GM12878 (cell line): ENCODE data around the gene COL9A3. TPM values are rescaled to one million over a fixed set of nuclear protein-coding genes. Genes with fewer than 3 reads are reported as not detected.

Experiments used
- ATAC-seq: fragments of 200-7000 bp; cut with Tn5 transposase; 3 replicates; pipeline ENCODE4 v1.9.1; 2020; ENCODE audit warnings: mild to moderate bottlenecking, moderate library complexity
- BruUV-seq: library from RNA; stranded (reverse); fragments of 400-500 nt; replicated peaks from 2 replicates; lab custom pipeline; 2021; lab: Mats Ljungman, UMichigan
- CTCF ChIA-PET: fragments of 300-600 bp; sonication (Branson Sonifier 250); formaldehyde crosslinking; extraction: SDS; loops from one replicate; lab custom pipeline; 2021; ENCODE audit warnings: inconsistent platforms; lab: Yijun Ruan, JAX
- POLR2A ChIA-PET: fragments of 350-600 bp; formaldehyde crosslinking; extraction: SDS; loops from one replicate; lab custom pipeline; 2021; ENCODE audit warnings: inconsistent platforms; lab: Charles Lee
- RAD21 ChIA-PET: fragments of 300-600 bp; sonication (Branson Sonifier 250); formaldehyde crosslinking; loops from one replicate; lab custom pipeline; 2023; ENCODE audit warnings: antibody characterized with exemption; ENCODE audit not compliant: unreplicated experiment; lab: Charles Lee
- SMC1A ChIA-PET: fragments of 300-600 bp; sonication (Branson Sonifier 250); formaldehyde crosslinking; loops from one replicate; lab custom pipeline; 2023; ENCODE audit not compliant: unreplicated experiment, uncharacterized antibody; lab: Charles Lee
- DNase-seq: peaks from one replicate; pipeline ENCODE4 v3.0.0-alpha.2; 2011; ENCODE audit warnings: low read depth, low spot score
- FAIRE-seq: peaks from 3 replicates; lab custom pipeline; 2011; peaks lifted over from hg19 to GRCh38; lab: Jason Lieb, UNC
- H2AFZ ChIP-seq: 2 replicates; pipeline ENCODE4 v1.6.0; 2011; ENCODE audit warnings: low read depth, low read length, control low read depth; ENCODE audit not compliant: control insufficient read depth
- H3K27ac ChIP-seq: 2 replicates; pipeline ENCODE4 v1.5.1; 2011; ENCODE audit warnings: control low read depth; ENCODE audit not compliant: control insufficient read depth, insufficient read depth
- H3K27me3 ChIP-seq, 2 experiments: replicated peaks in 1 of 2; 2 replicates each; pipeline versions ENCODE4 v1.6.0 to v1.6.1; 2011; ENCODE audit warnings: low read length in 1 of 2; ENCODE audit not compliant: control insufficient read depth in 2 of 2, insufficient read depth in 2 of 2
- H3K36me3 ChIP-seq, 2 experiments: 2 replicates each; pipeline ENCODE4 v1.5.1; 2011; ENCODE audit warnings: low read length in 1 of 2; ENCODE audit not compliant: control insufficient read depth in 2 of 2, insufficient read depth in 2 of 2
- H3K4me1 ChIP-seq: 2 replicates; pipeline ENCODE4 v1.6.1; 2011; ENCODE audit warnings: mild to moderate bottlenecking, low read length, moderate library complexity, mixed read lengths; ENCODE audit not compliant: control insufficient read depth, insufficient read depth
- H3K4me2 ChIP-seq: 2 replicates; pipeline ENCODE4 v1.6.0; 2011; ENCODE audit warnings: control low read depth; ENCODE audit not compliant: control insufficient read depth, insufficient read depth
- H3K4me3 ChIP-seq: fragments of 200-600 bp; sonication (generic); 2 replicates; pipeline ENCODE4 v1.5.1; 2016
- H3K79me2 ChIP-seq: 2 replicates; pipeline ENCODE4 v1.6.0; 2011; ENCODE audit warnings: low read length; ENCODE audit not compliant: control insufficient read depth, insufficient read depth
- H3K9ac ChIP-seq: 2 replicates; pipeline ENCODE4 v1.8.0; 2011; ENCODE audit warnings: low read length, control low read depth, mixed read lengths; ENCODE audit not compliant: control insufficient read depth, insufficient read depth
- H3K9me3 ChIP-seq: replicated peaks from 3 replicates; pipeline ENCODE4 v1.5.1; 2011; ENCODE audit warnings: mild to moderate bottlenecking, low read length; ENCODE audit not compliant: control insufficient read depth, insufficient read depth
- H4K20me1 ChIP-seq: 2 replicates; pipeline ENCODE4 v1.6.0; 2011; ENCODE audit not compliant: control insufficient read depth, insufficient read depth
- CBFB ChIP-seq: IDR thresholded peaks from 2 replicates; pipeline ENCODE4 v1.6.1; 2016; ENCODE audit warnings: antibody characterized with exemption, low read depth
- EGR1 ChIP-seq, 2 experiments: IDR thresholded peaks; 1 replicate in 1 of 2; 2 replicates in 1 of 2; pipeline ENCODE4 v1.6.1; 2011 to 2012; ENCODE audit warnings: low read depth in 2 of 2, low read length in 2 of 2, borderline replicate concordance in 1 of 2, mild to moderate bottlenecking in 1 of 2, moderate library complexity in 1 of 2
- IKZF2 ChIP-seq, 2 experiments: fragments of 450-650 bp; IDR thresholded peaks; 2 replicates each; pipeline ENCODE4 v1.6.1; 2017; ENCODE audit warnings: mild to moderate bottlenecking in 2 of 2, moderate library complexity in 2 of 2
- KLF5 ChIP-seq: fragments of 450-650 bp; IDR thresholded peaks from 2 replicates; pipeline ENCODE4 v1.6.1; 2014; ENCODE audit warnings: mild to moderate bottlenecking; ENCODE audit not compliant: partially characterized antibody
- LARP7 ChIP-seq: fragments of 450-650 bp; IDR thresholded peaks from 2 replicates; pipeline ENCODE4 v1.6.1; 2017; ENCODE audit warnings: mild to moderate bottlenecking
- MTA3 ChIP-seq: IDR thresholded peaks from 2 replicates; pipeline ENCODE4 v1.6.1; 2012; ENCODE audit warnings: low read length, inconsistent platforms, borderline replicate concordance
- MXI1 ChIP-seq: fragments of 150-350 bp; IDR thresholded peaks from 2 replicates; pipeline ENCODE4 v1.6.1; 2011; ENCODE audit warnings: low read depth, mild to moderate bottlenecking, inconsistent platforms, low read length, improper control_type of control experiment
- MYB ChIP-seq: fragments of 150-350 bp; IDR thresholded peaks from 2 replicates; pipeline ENCODE4 v1.6.1; 2014; ENCODE audit warnings: mild to moderate bottlenecking, low read depth, low read length, borderline replicate concordance
- NFXL1 ChIP-seq: fragments of 450-650 bp; IDR thresholded peaks from 2 replicates; pipeline ENCODE4 v1.6.1; 2017; ENCODE audit warnings: antibody characterized with exemption, mild to moderate bottlenecking, borderline replicate concordance
- POLR2AphosphoS5 ChIP-seq: IDR thresholded peaks from 2 replicates; pipeline ENCODE4 v1.6.1; 2011; ENCODE audit warnings: mild to moderate bottlenecking, low read length, inconsistent platforms
- RAD21 ChIP-seq: IDR thresholded peaks from 2 replicates; pipeline ENCODE4 v1.6.1; 2011; ENCODE audit warnings: mild to moderate bottlenecking, low read depth, low read length, moderate library complexity; ENCODE audit not compliant: insufficient read depth
- RAD51 ChIP-seq: fragments of 450-650 bp; IDR thresholded peaks from 2 replicates; pipeline ENCODE4 v1.6.1; 2016; ENCODE audit warnings: moderate library complexity, mild to moderate bottlenecking, inconsistent platforms
- RB1 ChIP-seq: fragments of 450-650 bp; formaldehyde crosslinking; IDR thresholded peaks from 2 replicates; pipeline ENCODE4 v1.6.1; 2017; ENCODE audit warnings: mild to moderate bottlenecking, borderline replicate concordance
- SRF ChIP-seq, 2 experiments: IDR thresholded peaks; 2 replicates each; pipeline ENCODE4 v1.6.1; 2011; ENCODE audit warnings: low read depth in 2 of 2, low read length in 2 of 2, mild to moderate bottlenecking in 1 of 2, moderate library complexity in 1 of 2
- ZBED1 ChIP-seq: IDR thresholded peaks from 2 replicates; pipeline ENCODE4 v1.6.1; 2016; ENCODE audit warnings: borderline replicate concordance
- WGBS: methylation state at CpG from one replicate; pipeline ENCODE4 v1.1.6; 2016; ENCODE audit warnings: low lambda C conversion rate; ENCODE audit not compliant: insufficient replicate concordance, insufficient coverage; ENCODE audit errors: missing lambda C conversion rate; 5-methylcytosine and 5-hydroxymethylcytosine counted together
- in situ Hi-C: fragments of 300-500 bp; cut with MboI; formaldehyde crosslinking; loops from 9 replicates; pipeline ENCODE4 v1.14.3; 2018; ENCODE audit warnings: mixed read lengths
- intact Hi-C: fragments of 100-400 bp; cut with micrococcal nuclease; formaldehyde crosslinking; loops from one replicate; pipeline ENCODE4 v1.14.2; 2022; ENCODE audit not compliant: unreplicated experiment
- polyA plus RNA-seq, 11 experiments: library from polyadenylated mRNA; depleted of rRNA in 4 of 11; unstranded in 6 of 11; stranded (reverse) in 5 of 11; fragments of >200 nt; fragmentation: Nextera tagmentation in 4 of 11; fragmentation: Illumina TruSeq in 1 of 11; extraction: Ambion mirVana in 4 of 11; extraction: Trizol in 1 of 11; gene quantifications; 1 replicate in 1 of 11; 2 replicates in 10 of 11; pipeline versions ENCODE4 v1.2.1 to v1.2.3, GENCODE V29; 2011 to 2016; ENCODE audit warnings: inconsistent platforms in 2 of 11, missing spikeins in 2 of 11, low read depth in 1 of 11
- total RNA-seq, 4 experiments: library from RNA; depleted of rRNA in 3 of 4; stranded (reverse); fragments of >200 nt in 3 of 4; fragmentation: Illumina TruSeq in 1 of 4; extraction: Trizol in 1 of 4; gene quantifications; 2 replicates each; pipeline versions ENCODE4 v1.2.1 to v1.2.3, GENCODE V29; 2013 to 2021
- TF ChIP-seq, protein P1 (sequence below): fragments of 450-650 bp; formaldehyde crosslinking; IDR thresholded peaks from 2 replicates; pipeline ENCODE4 v1.4.0; 2022; ENCODE audit warnings: mild to moderate bottlenecking, moderate library complexity
- TF ChIP-seq, protein P2 (sequence below), 3 experiments: IDR thresholded peaks in 2 of 3; conservative IDR thresholded peaks in 1 of 3; 2 replicates each; pipeline ENCODE4 v1.5.1; 2011; ENCODE audit warnings: low read depth in 3 of 3, low read length in 3 of 3, mild to moderate bottlenecking in 3 of 3, control low read depth in 2 of 3, moderate library complexity in 2 of 3, inconsistent platforms in 1 of 3, mixed read lengths in 1 of 3; ENCODE audit not compliant: control insufficient read depth in 2 of 3, insufficient read depth in 1 of 3; ENCODE audit errors: extremely low read depth in 1 of 3

The COL9A3 gene
- total and polyA plus RNA-seq, 10 of the 15 experiments (the other 5 are each of a cell fraction or from before 2014, with no cell fraction given) = 0.09 to 1.7 (median 0.63) TPM; not detected in 1

DNA sequence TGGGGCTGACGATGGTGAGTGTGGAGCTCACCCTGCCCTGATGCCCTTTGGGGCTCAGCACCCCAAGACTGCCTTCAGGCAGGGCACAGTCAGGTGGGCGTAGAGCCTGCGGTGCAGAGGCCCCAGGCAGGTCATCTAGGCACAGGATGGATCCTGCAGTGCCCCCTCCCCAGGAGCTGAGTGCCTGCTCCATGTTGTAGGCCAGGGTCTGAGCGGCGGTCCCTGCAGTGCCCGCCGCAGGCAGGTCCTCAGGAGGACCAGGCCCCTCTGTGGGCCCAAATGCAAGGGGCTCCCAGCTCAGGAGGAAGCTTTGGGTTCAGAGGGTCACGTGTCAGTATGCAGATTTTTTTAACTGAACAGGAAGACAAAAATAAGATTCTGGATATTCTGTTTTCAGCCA, 17.8 kb upstream of the COL9A3 start:
- Histone ChIP-seq H3K4me3 (no peak overlapping the region), H3K27me3 (no peaks in the 10 kb centered on the region), H3K9me3 (no peaks in the 10 kb centered on the region), H2AFZ (no peak overlapping the region), H3K27ac (no peak overlapping the region), H4K20me1 (no peaks in the 10 kb centered on the region)
- CTCF ChIA-PET = no interaction called here
- intact Hi-C loops = no loop called here
- RAD21 ChIA-PET = no interaction called here
- no peak for ATAC-seq
- DNase-seq = no peak
- TF ChIP-seq MTA3 = no peak
- TF ChIP-seq SRF (IDR thresholded peaks at IDR 0.05; ENCODE audit: low read depth in 2 of 2, low read length in 2 of 2) = no peak
- TF ChIP-seq EGR1 (IDR thresholded peaks at IDR 0.05; ENCODE audit: borderline replicate concordance in 1 of 2, low read depth in 2 of 2, low read length in 2 of 2) = no peak
- TF ChIP-seq IKZF2 (IDR thresholded peaks at IDR 0.05) = no peak
- TF ChIP-seq KLF5 = no peak
- TF ChIP-seq RAD21 = no peak
- no peak for TF ChIP-seq MYB
- TF ChIP-seq ZBED1 = no peak
- no peak for TF ChIP-seq CBFB
- no peak for TF ChIP-seq RAD51
- TF ChIP-seq, protein P1, sequence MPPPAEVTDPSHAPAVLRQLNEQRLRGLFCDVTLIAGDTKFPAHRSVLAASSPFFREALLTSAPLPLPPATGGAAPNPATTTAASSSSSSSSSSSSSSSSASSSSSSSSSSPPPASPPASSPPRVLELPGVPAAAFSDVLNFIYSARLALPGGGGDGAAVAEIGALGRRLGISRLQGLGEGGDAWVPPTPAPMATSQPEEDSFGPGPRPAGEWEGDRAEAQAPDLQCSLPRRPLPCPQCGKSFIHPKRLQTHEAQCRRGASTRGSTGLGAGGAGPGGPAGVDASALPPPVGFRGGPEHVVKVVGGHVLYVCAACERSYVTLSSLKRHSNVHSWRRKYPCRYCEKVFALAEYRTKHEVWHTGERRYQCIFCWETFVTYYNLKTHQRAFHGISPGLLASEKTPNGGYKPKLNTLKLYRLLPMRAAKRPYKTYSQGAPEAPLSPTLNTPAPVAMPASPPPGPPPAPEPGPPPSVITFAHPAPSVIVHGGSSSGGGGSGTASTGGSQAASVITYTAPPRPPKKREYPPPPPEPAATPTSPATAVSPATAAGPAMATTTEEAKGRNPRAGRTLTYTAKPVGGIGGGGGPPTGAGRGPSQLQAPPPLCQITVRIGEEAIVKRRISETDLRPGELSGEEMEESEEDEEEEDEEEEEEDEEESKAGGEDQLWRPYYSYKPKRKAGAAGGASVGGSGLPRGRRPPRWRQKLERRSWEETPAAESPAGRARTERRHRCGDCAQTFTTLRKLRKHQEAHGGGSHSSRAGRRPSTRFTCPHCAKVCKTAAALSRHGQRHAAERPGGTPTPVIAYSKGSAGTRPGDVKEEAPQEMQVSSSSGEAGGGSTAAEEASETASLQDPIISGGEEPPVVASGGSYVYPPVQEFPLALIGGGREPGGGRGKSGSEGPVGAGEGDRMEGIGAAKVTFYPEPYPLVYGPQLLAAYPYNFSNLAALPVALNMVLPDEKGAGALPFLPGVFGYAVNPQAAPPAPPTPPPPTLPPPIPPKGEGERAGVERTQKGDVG (CRISPR knock-in tag) = no peak
- no peak for TF ChIP-seq LARP7
- no peak for TF ChIP-seq MXI1
- TF ChIP-seq RB1 = no peak
- TF ChIP-seq POLR2AphosphoS5 = no peak
- TF ChIP-seq NFXL1 = no peak
- TF ChIP-seq, protein P2, sequence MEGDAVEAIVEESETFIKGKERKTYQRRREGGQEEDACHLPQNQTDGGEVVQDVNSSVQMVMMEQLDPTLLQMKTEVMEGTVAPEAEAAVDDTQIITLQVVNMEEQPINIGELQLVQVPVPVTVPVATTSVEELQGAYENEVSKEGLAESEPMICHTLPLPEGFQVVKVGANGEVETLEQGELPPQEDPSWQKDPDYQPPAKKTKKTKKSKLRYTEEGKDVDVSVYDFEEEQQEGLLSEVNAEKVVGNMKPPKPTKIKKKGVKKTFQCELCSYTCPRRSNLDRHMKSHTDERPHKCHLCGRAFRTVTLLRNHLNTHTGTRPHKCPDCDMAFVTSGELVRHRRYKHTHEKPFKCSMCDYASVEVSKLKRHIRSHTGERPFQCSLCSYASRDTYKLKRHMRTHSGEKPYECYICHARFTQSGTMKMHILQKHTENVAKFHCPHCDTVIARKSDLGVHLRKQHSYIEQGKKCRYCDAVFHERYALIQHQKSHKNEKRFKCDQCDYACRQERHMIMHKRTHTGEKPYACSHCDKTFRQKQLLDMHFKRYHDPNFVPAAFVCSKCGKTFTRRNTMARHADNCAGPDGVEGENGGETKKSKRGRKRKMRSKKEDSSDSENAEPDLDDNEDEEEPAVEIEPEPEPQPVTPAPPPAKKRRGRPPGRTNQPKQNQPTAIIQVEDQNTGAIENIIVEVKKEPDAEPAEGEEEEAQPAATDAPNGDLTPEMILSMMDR (IDR thresholded peaks at IDR 0.05 in 2 of 3, conservative IDR thresholded peaks at IDR 0.05 in 1 of 3; ENCODE audit: control insufficient read depth in 2 of 3, extremely low read depth in 1 of 3, insufficient read depth in 1 of 3, low read depth in 3 of 3, low read length in 3 of 3) = no peak
- TF ChIP-seq, all 136 proteins: peak for 0
- Histone ChIP-seq H3K79me2 (peaks cover 7% of the 10 kb centered on the region), H3K4me1 (peaks cover 7% of the 10 kb centered on the region), H3K9ac (no peak overlapping the region), H3K4me2 (no peak overlapping the region), H3K36me3 (peaks cover 5 to 11% of the 10 kb centered on the region in 2 experiments)
- no peak for FAIRE-seq
- SMC1A ChIA-PET = no interaction called here
- in situ Hi-C loops = loop anchor here (10.0 kb wide), 1 partner anchor 144 kb away; no protein-coding TSS in a partner anchor
- 91% methylated on average over 8 of the region's 8 CpGs for WGBS
- POLR2A ChIA-PET = no interaction called here
- BruUV-seq = no TSS peak
